Nucleus accumbens (tissue), 56 donors: Measurements from ENCODE around the gene CBFB.
"Not testable (repeated sequence)": the region's sequence is repeated elsewhere in the genome, so short reads cannot be mapped to it uniquely, and the experiment has no call there.

Experiments used
- DNase-seq, 56 donors: peaks; one replicate each; lab custom pipeline; 2025; lab: John Stamatoyannopoulos, UW

Gene CBFB

DNA sequence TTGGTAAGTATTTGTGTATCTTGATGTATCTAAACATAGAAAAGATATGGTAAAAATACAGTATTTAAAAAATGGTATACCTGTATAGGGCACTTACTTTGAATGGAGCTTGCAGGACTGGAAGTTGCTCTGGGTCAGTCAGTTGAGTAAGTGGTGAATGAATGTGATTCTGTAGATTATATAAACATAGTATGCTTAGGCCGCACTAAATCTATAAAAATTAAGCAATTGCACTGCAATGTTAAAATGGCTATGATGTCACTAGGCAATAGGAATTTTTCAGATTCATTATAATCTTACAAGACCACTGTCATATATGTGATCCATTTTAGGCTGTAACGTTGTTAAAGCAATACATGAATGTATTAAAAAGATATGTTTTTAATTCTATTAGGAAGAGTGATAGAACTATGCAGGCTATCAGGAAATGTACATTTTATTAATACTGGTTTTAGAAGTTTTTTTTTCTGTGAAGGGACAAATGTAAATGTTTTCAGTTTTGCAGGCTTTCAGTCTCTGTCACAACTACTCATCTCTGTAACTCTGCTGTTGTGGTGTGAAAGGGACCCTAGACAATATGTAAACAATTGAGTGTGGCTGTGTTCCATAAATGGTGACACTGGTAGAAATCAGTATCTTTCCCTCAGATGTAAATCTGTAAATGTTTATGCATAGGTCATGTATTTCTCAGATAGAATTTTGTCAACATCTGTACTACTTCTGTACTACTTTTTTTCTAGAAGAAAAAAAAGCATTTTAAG lies 10.5 kb downstream of the CBFB start:
- DNase-seq: no peak

DNA sequence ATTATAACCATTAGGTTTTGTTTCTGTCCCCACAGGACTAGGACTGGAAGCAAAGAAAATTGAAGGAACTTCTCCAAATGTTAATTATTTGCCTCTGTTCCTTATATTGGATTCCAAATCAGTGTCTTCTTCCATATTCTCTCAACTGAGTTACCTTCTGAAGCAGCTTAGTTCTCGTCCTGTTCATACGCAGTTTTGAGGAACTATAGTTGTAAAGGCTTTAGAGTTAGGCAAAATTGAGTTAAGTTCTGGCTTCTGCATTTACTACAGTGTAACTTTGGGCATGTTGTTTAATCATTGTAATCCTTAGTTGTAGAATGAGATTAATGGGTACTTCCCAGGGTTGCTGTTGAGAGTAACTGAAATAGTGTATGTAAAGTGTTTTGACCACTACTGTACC lies 11.2 kb downstream of the CBFB start:
- no peak for DNase-seq

DNA sequence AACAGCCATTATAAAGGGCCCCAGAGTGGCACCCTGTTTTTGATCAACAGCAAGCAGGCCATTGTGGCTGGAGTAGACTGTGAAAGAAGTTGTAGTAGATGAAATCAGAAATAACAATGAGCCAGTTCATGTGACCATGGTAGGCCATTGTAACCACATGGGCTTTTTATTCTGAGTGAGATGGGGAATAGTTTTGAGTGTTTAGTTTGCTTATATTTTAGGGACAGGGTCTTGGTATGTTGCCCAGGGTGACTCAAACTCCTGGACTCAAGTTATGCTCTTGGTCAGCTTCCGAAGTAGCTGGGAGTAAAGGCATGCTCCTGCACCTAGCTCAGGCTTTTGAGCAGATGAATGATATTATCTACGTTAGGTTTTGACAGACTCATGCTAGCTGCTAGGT lies 12.0 kb downstream of the CBFB start:
- DNase-seq: peak in 7 of 56 donors; percentile 9 to 36 (median 26)

DNA sequence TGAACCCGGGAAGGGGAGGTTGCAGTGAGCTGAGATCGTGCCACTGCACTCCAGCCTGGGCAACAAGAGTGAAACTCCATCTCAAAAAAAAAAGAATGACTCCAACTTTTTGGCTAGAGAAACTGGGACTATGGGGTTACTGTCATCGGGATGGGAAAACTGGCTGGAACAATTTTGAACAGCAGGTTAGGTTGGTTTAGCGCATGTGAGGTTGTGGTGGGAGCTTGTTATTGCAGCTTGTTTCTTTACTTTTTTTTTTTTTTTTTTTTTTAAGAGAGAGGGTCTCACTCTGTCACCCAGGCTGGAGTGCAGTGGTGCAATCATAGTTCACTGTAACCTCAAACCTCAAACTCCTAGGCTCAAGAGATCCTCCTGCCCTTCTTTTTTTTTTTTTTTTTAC lies 12.6 kb downstream of the CBFB start:
- DNase-seq: not testable (repeated sequence)

DNA sequence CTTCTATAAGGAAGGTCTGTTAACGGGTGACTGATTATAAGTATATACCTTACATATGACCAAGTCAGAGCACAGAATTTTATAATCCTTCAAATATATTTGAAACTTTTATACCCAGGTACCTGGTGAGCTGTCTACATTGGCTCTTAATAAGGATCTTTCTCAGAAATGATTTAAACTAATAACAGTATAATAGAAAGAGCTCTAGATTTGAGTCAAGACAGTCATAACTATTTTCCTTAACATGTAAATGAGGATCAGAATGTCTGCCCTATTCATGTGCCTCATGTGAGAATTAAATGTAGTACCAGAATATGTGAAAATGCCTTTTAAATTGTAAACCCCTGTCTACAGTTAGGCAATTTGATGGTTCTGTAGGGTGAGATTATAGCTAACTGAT lies 14.5 kb downstream of the CBFB start:
- no peak for DNase-seq

DNA sequence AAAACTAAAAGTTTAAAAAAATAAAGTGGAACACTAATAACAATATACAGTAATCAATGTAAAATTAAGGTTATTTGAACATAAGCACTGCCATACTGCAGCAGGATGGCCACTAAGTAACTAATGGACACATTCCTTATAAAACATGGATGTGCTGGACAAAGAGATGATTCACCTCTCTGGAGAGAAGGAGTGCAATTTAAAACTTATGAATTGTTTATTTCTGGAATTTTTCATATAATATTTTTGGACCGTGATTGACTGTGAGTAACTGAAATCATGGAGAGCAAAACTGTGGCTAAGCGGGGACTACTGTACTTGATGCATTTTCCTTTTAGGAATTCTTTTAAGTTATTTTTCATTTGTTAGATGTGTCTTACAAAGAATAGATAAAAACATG lies 21.8 kb downstream of the CBFB start:
- no peak for DNase-seq

DNA sequence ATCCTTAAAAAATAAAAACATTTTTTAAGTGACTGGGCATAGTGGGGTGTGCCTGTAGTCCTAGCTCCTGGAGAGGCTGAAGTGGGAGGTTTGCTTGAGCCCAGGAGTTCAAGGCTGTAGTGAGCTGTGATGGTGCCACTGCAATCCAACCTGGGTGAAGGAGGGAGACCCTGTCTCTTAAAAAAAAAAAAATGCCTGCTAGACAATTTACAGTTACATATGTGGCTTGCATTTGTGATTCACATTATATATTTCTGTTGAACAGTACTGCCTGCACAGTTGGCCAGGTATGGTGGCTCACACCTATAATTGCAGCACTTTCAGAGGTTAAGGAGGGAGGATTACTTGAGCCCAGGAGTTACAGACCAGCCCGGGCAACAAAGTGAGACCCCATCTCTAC lies 23.4 kb downstream of the CBFB start:
- no peak for DNase-seq

DNA sequence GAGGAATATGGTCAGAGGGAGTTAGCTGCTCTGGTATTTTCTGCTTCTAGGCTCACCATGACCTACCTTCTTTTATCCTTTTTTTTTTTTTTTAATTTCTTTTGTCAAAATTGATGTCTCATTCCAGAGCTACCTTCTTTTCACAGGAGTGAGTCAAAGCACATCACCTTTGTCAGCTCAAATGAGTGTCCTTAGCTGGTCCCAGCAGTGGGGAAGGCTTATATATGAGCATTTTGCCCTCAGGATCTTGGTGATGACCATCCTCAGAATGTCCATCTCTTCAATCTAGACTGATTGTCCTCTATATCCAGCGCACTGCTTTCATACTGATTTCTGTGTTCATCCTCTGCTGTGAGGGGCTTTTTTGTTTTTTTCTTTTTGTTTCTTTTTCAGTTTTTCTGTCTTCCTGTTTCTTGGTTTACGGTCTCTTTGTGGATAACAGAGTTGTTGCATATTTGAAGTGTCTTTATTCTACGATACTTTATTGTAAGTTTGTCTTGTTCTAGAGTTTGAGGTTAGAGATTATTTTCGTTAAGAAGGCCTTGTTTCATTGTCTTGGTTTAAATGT lies 24.9 kb downstream of the CBFB start:
- no peak for DNase-seq

DNA sequence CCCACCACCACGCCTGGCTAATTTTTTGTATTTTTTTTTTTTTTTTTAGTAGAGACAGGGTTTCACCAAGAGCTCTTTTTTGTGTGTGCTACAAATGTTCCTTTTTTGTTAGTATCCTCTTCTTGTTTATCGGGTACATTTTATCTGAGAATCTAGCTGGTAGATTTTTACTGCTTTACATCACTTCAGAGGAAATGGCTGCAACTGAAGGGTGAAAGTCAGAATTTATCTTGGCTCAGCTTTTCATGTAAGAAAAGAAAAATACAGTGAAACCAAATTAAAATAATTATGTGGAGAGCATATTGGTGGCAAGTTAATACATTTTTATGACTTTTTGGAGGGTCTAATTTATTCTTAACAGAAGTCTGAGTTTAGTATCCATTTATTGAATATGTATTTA lies 26.0 kb downstream of the CBFB start:
- DNase-seq: no peak

DNA sequence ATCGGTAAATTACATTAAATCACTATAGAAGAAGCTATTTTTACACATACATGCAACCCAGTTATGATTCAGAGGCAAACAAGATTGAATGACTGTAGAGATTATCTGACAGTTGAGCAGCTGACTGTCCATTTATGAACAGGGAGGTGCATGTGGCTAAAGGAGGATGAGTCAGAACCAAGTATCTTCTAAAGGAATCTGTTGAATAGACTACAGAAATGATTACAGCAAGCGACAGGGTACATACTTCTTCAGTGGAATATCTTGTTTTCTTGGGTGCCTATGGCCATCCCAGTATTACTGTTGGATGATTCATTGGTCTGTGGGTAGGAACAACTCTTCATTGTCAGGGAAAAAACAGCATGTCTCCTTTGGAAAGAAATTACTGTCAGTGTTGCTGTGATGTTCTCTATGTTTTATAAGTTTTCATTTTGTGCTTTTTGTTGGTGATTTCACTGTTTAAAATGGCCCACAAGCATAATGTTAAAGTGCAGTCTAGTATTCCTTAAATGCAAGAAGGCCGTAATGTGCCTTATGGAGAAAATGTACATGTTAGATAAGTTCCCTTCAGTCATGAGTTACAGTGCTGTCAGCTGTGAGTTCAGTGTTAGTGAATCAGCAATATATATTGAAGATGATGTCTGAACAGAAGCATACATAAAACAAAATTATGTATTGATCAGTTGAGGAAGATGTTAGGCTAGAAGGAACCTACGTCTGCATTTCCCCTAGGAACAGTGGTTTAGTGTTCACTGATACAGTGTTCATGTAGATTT lies 27.0 kb downstream of the CBFB start:
- DNase-seq: no peak

DNA sequence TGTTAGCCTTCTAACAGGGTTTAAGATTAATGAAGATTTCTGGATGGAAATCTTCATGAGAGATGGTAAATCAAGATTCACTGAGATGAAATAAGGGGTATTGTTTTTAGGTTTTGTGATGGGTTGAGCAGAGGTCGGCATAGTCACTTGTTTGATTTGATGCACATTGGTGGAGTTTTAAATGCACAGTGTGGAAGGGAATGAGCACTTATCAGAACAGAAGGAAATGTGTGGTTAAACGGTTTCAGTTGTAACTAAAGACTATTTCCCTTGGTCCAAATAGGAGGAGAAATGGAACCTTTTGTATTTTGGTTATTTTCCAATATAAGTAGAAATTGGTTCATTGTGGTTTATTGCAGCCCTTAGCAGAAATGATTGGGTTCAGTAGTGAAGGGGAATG lies 34.1 kb downstream of the CBFB start:
- no peak for DNase-seq

DNA sequence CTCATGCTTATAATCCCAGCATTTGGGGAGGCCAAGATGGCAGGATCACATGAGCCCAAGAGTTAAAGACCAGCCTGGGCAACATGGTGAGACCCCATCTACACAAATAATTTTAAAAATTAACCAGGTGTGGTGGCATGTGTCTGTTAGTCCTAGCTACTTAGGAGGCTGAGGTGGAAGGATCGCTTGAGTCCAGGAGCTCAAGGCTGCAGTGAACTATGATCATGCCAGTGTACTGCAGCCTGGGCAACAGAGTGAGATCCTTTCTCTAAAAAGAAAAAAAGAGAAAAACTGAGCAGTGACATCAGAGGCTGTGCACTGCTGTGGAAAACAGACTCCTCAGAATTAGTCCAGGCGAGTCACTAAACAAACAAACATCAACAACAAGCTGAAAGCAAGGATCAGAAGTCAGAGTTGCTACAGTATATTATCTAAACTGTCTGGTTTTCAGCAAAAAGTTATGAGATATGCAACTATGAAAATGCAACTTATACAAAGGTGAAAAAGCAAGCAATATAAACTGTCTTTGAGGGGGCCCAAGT lies 39.3 kb downstream of the CBFB start:
- no peak for DNase-seq

DNA sequence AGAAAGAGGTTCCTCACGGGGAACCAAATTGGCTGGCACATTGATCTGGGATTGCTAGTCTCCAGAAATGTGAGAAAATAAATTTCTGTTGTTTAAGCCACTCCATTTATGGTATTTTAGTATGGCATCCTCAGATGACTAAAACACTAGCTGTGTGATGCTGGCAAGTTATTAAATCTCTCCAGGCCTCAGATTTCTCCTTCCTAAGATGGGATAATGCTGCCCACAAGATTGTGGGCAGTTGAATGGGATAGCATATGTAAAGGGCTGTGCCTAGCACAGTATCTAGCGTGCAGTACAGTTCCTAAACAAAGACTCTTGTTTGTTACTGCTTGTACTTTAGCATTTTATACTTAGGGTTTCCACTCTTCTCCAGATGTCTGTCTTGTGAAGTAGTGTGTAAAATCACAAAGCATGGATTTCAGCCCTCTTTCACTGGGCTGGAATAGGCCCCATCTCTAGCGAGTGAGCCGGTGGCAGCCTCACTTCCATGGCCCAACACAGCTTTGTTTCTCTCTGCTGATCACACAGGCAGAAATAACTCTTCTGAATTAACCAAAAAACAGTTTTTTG lies 42.6 kb downstream of the CBFB start:
- peak in 4 of 56 donors; percentile 5 to 14 (median 8) for DNase-seq

DNA sequence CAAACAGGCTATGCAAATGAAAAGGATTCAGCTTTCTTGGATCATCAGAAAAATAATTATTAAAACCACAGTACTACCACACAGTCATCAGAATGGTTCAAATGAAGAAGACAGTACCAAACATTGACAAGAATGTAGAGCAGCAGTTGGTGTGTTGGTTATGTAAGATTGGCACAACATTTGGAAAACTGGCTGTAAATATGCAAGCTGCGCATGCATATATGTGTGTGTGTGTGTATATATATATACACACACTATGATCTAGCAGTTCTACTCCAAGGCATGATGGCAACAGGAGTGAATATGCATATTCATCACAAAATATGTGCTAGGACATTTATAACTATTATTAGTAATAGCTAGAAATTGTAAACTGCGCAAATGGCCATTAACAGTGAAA lies 46.4 kb downstream of the CBFB start:
- no peak for DNase-seq

DNA sequence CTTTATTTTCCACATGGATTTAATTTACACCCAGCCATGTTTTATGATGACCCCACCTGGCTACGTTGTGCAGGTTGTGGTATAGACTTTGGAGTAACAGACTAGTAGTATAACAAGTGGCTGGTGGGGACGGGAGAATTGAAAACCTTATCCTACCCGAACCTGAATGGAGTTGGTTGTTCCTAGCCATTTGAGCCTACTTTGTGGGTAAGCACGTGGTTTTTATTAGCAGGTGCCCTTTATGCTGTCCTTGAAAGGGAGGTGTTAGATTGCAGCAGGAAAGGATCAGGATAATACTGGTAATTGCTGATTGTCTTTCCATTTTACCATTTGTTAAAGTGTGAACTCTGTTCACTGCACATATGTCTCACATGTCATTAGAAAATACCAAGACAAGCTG lies 48.9 kb downstream of the CBFB start:
- DNase-seq: no peak

DNA sequence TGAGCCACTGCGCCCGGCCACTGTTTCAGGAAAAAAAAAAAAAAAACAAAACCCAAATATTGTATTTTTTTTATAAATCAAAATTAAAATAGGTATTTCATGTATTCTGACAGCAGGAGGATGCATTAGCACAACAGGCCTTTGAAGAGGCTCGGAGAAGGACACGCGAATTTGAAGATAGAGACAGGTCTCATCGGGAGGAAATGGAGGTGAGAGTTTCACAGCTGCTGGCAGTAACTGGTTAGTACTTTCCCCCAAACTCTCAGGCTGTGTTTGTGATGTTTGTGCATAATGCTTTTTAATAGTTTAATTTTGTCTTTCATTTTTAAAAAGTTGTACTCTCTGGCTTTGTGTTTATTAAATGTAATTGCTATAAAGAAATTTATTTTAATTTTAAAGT lies 53.2 kb downstream of the CBFB start:
- DNase-seq: no peak

DNA sequence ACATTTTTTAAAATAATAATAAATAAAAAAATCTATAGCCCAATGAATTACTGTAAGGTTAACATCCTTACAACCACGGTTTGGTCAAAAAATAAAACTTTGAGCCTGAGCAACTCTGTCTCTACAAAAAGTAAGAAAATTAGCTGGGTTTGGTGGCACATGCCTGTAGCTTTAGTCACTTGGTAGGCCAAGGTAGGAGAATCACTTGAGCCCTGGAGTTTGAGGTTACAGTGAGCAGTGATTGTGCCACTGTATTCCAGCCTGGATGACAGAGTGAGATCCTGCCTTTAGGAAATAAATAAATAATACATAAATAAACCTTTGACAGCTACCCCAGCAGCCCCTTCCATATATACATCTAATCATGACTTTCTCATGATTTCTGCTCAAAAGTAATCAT lies 53.9 kb downstream of the CBFB start:
- DNase-seq: no peak

DNA sequence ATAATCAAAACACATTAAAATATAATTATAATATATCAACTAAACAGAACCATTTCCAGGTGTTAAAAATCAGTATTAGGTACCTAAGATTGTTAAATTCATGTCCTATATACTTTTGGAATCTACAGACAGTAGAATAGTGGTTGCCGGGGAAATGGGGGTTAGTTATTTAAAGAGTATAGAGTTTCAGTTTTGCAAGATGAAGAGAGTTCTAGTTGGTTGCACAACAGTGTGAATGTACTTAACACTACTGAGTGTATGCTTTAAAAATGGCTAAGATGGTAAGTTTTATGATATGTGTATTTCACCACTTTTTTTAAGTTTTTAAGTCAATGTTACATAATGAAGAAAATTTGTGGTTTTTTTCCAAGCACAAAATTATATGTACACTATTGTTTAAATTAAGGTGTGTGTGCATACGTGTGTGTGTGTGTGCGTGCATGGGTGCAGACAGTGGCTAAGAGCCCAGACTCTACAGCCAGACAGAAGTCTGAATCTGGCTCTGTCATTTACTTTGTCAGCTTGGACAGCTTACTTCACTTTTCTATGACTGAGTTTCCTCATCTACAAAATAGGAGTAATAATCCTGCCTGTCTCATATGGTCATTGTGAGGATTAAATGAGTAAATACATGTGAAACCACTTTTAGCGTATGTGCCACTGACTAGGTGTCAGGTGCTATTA lies 55.5 kb downstream of the CBFB start:
- no peak for DNase-seq

DNA sequence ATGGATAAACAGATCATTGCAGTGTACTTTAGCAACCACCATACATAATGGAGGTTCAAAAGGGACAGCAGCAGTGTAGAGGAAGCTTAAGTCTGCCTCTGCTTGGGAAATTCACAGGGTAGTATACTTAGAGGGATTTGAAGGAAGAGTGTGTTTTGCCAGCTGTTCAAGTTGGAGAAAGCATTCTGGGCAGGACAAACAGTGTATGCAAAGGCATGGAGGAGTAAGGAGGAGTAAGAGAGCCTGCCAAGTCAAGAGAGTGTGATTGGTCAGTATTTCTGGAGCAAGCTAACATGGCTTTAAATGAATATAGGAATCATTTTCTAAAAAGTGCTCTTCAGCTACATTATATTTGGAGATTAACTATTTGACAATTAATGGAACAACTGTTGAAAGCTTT lies 57.9 kb downstream of the CBFB start:
- no peak for DNase-seq

DNA sequence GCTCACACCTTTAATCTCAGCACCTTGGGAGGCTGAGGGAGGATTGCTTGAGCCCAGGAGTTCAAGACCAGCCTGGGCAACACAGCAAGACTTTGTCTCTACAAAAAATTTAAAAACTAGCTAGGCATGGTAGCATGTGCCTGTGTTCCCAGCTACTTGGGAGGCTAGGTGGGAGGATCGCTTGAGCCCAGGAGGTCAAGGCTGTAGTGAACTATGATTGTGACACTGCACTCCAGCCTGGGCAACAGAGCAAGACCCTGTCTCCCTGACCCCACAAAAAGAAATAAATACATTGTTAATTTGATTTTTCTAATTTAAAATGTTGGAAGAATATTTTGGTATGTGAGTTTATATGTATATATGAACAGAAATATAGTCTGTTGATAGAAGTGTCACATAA lies 58.3 kb downstream of the CBFB start:
- DNase-seq: no peak

DNA sequence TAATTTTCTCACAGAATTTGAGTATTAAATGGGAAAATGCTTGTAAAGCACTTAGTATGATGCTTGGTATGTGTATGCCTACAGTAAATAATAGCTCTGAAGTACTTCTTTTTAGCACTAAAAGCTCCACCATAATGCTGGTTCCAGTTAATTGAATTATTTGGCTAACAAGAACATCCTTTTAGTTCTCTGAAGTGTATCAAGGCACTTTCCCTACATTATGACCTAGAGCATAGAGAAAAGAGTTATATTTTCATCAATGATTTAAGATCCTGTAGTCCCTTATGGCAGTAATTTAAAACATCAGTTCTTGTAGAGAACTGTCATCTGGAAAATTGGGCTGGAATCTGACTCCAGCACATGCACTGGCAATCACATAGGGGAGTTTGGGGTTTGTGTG lies 58.9 kb downstream of the CBFB start:
- no peak for DNase-seq
